Measurements from ENCODE around the gene OR5B17.
"Not testable (repeated sequence)": the region's sequence is repeated elsewhere in the genome, so short reads cannot be mapped to it uniquely, and the experiment has no call there.

Gene OR5B17

DNA sequence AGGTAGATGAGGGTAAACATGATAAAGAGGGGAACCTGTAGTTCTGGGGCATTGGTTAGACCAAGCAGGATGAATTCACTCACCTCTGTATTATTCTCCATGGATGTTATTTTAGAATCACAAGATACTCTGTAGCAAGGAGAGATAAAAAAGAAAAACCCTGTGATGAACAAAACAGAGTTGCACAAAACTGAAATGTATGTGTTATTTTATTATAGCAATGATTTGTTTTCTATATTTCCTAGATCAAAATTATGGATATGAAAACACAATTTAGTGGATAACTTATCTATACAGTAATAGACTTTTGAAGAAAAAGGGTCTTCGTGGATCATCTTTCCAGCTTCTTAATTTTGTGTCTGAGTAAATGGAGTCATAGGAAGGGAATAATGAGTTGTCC, at the start of gene OR5B17:
TSS of gene OR5B17 (minus strand) at position 101 of the 400 bp plus-strand sequence. CDS start at position 101, 0 bp downstream.
- in situ Hi-C loops (cut with MboI; ENCODE audit: low sequenced_read_pairs): no loop called here

DNA sequence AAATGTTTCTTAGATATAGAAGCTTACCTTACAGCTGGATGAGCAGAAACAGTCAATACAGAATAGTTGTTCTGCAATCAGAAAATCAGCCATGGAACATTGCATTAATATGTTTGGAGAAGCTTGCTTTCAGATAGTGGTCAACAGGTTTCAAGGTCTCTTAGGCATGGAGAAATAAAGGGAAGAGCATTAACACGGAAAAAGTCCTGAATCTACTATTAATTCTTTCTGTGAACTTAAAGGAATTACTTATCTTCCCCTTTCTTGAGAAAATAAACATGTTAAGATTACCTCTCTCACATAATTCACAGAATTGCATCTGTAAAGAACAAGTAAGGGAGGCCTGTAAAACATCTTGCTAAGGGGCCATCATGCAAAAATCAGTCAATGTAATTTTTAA, 47.9 kb upstream of the OR5B17 start, which contains the start of gene OR5B3:
TSS of gene OR5B3 (minus strand) at position 101 of the 400 bp plus-strand sequence. CDS start 3,465 bp downstream, outside the sequence.
- in situ Hi-C loops (cut with MboI; ENCODE audit: low sequenced_read_pairs): no loop called here

DNA sequence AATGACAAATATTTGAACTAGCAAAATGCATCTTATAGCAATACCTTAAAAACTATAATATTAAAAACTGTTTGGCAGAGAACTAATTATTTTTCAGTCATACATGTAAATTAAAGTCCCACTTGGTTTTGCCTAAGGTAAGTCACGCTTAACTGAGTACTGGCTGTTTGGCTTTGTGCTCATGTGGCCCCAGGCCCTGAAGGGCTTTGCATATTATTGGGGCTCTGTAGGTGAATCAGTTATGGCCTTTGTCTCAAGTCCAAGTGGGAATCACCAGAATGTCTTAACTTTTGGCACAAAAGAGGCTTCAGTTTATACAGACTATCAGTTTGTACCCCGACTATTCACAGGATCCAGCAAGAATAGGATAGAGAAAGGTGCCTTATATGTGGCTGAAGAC, 40.8 kb upstream of the OR5B17 start:
- in situ Hi-C loops (cut with MboI; ENCODE audit: low sequenced_read_pairs): not testable (repeated sequence)

DNA sequence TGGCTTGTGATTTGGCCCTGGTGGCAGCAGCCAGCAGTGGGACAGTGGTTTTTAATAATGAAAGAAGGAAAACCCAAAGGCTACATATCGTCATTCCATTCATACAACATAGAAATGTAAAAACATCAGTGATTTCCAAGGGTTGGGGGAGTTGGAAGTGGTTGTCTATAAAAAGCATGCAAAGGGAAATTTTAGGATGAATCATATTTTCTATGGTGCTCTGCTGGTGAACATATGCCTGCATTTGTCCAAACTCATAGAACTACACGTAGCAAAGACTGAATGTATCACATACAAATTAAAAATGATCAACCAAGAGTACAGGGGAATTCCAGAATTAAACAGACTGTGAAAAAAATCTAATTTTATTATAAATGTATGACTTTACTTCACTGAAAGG, 36.7 kb upstream of the OR5B17 start:
- in situ Hi-C loops (cut with MboI; ENCODE audit: low sequenced_read_pairs): no loop called here

DNA sequence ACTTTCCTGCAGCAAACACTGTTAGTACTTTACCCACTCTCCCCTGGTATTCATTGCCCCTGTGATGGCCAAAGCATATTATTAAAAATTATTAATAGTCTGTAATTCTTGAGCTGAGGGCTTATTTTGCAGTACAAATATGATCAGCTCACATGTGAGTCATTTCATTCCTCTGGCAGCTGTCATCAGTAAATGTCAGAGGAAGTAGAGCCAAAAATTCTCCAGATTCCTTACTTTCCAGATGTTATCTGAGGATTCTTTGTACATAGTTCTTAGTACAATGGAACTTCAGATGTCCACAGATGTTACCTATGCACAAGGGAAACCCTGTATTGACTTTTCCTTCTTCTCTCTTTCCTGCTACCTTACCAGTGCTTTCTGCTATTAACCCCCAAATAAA, 35.3 kb upstream of the OR5B17 start:
- in situ Hi-C loops (cut with MboI; ENCODE audit: low sequenced_read_pairs): no loop called here

DNA sequence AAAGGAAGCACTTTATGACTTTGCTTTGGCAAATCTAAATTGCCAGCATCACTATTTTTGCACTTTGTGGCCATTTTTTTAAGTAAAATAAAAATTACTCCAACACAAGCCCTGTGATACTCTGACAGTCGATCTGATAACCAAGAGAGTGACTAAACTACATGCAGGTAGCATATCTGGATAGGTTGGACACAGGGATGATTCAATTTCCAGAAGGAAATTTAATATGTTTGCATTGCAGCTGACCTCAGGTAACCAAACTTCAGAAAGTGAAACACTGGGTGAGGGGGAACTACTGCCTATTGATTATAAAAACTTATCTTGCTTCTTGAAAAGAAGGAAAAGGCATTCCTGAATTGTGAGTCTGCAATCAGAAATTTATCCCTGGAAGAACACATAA, 33.9 kb upstream of the OR5B17 start:
- in situ Hi-C loops (cut with MboI; ENCODE audit: low sequenced_read_pairs): no loop called here

DNA sequence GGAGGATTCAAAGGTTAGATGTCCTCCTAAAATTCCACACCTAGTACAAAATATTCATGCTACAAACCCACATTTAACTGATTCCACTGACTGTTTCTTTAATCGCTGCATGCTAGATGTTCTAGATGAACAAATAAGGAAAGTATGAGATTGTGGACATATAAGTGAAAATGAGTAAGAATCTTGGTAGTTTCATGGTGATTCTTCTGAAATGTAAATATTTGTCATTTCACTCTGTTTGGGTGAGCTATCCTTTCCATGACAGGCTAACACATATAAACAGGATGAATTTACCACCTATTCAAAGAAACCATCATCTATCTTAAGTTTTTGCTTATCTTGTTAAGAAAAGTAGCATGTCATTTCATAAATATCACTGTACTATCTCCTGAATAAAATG, 33.0 kb upstream of the OR5B17 start:
- in situ Hi-C loops (cut with MboI; ENCODE audit: low sequenced_read_pairs): no loop called here

DNA sequence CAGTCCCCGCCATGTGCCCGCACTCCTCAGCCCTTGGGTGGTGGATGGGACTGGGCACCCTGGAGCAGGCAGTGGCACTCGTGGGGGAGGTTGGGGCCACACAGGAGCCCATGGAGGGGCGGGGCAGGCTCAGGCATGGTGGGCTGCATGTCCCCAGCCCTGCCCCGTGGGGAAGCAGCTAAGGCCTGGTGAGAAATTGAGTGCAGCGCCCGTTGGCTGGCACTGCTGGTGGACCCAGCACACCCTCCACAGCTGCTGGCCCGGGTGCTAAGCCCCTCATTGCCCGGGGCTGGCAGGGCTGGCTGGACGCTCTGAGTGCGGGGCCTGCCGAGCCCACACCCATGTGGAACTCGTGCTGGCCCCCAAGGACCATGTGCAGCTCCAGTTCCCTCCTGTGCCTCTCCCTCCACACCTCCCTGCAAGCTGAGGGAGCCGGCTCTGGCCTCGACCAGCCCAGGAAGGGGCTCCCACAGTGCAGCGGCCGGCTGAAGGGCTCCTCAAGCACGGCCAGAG, 31.7 kb upstream of the OR5B17 start:
- in situ Hi-C loops (cut with MboI; ENCODE audit: low sequenced_read_pairs): no loop called here

DNA sequence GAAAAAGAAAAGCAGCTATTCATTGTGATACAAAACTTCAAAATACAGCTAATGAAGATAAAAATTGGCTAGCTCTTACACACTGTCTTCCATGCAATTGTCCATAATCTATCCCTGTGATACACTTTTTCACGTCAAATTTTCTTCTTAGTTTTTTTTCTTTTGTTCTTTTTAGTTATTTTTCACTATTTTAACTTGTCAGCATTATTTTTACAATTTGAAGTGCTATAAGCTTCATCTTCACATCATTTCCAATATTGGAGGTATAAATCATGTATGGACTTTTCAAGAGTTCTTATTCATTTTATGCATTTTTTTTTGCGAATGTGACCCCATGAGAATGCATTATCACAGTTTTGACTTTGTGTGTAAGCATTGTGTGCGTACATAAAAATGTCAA, 4.1 kb downstream of the OR5B17 start:
- in situ Hi-C loops (cut with MboI; ENCODE audit: low sequenced_read_pairs): no loop called here

DNA sequence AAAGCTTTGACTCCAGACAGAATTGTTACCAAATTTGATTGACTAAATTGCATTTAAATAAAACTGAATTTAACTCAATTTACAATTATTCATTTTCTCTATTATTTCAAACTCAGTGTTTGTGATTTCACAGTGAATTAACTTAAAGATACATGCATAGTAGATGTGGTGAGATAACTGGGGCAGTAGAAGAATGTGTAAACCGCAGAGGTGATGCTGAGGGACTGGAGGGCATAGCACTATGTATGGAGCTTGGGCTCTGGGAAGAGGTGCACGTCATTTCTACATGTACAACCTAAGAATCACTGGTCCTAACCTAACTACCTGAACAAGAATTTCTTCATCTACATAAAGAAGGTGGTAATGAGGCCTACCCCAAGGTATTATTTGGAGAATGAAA, 13.7 kb downstream of the OR5B17 start:
- in situ Hi-C loops (cut with MboI; ENCODE audit: low sequenced_read_pairs): no loop called here

DNA sequence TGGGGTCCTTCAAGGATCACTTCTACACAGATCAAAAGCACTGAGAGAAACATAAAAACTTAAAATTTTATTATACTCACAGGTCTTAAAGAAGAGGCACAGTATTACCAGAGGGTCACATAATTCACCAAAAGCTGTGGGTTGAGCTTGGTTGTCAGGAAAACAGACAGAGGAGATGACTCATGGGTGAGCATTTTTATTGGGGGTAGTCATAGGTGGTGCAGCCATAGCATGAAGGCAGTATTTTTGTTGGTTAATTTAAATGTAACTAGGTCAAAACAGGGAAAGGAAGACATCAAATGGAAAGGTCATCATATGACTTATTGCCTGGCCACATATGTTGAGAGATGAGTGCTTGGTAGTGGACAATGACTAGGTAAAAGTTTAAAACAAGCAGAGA, 24.2 kb downstream of the OR5B17 start:
- in situ Hi-C loops (cut with MboI; ENCODE audit: low sequenced_read_pairs): no loop called here

DNA sequence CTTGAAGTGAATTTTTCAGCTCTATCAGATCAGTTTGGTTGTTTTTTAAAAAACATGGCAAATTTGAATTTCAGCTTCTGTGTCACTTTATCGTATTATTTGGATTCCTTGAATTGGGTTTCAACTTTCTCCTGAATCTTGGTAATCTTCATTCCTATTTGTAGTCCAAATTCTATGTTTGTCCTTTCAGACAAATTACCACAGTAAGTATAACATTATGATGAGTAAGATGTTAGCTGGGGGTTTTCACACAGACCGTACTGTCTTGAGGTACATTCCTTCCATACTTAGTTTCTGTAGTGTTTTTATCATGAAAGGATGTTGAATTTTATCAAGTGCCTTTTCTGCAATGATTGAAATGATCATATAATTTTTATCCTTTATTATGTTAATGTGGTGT, 28.0 kb downstream of the OR5B17 start:
- in situ Hi-C loops (cut with MboI; ENCODE audit: low sequenced_read_pairs): no loop called here

DNA sequence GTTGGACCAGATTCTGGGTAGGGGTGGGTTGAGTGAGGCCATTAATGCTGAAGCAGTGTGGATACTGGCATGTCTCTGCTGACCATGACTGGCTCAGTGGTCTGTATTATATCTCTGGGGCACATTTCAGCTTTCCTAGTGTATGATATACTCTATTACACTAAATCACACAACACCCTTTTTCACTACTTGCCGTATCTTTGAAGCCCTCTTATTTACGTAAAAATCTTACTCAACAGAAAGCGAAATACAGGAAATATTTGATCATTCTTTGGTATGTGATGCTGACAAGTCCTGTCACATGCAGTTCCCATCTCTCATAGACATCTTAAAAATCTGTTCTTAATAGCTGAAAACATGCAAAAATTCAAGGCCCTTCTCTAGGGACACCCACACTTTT, 40.3 kb downstream of the OR5B17 start:
- in situ Hi-C loops (cut with MboI; ENCODE audit: low sequenced_read_pairs): no loop called here

DNA sequence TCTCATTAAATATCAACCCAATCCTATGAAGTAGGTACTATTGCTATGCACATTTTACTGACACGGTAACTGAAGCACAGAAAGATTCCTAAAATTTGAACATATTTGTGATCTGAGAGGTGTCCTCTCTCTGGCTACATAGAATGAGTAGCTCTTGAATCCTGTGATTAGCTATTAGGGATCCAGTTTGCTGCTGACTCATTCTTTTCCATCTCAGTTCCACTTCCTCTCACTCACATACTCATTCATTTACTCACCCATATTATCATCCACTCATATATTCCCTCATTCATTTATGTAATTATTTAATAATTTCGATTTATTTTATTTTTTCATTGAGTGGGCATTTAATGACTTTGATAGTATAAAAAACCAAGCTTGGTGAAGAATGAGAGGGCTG, 42.7 kb downstream of the OR5B17 start:
- in situ Hi-C loops (cut with MboI; ENCODE audit: low sequenced_read_pairs): no loop called here

All from HL-60/S4 (cell line).